DND-41 (cell line): ENCODE results near the gene RHEX.
A peak's percentile ranks its signal among the peaks of the same experiment; 100 is the strongest.

ENCODE experiments used
- ATAC-seq: fragments of 200-7000 bp; cut with Tn5 transposase; 3 replicates; pipeline ENCODE4 v1.9.1; 2021; ENCODE audit warnings: low read depth; ENCODE audit not compliant: insufficient read depth
- DNase-seq: peaks from one replicate; pipeline ENCODE4 v3.0.0-alpha.2; 2020
- H2AFZ ChIP-seq: 2 replicates; pipeline ENCODE4 v1.6.0; 2012; ENCODE audit warnings: low read depth, low read length
- H3K27ac ChIP-seq: 2 replicates; pipeline ENCODE4 v1.5.1; 2012; ENCODE audit warnings: low read length, inconsistent platforms
- H3K27me3 ChIP-seq: fragments of 200-600 bp; sonication (generic); 2 replicates; pipeline ENCODE4 v1.6.0; 2012; ENCODE audit warnings: low read length, mild to moderate bottlenecking, inconsistent platforms; ENCODE audit not compliant: insufficient read depth, poor library complexity
- H3K36me3 ChIP-seq: 2 replicates; pipeline ENCODE4 v1.5.1; 2012; ENCODE audit warnings: low read length, inconsistent platforms; ENCODE audit not compliant: insufficient read depth
- H3K4me1 ChIP-seq: 2 replicates; pipeline ENCODE4 v1.5.1; 2012; ENCODE audit warnings: mild to moderate bottlenecking, low read length; ENCODE audit not compliant: insufficient read depth
- H3K4me2 ChIP-seq: 2 replicates; pipeline ENCODE4 v1.6.0; 2012; ENCODE audit warnings: mild to moderate bottlenecking, moderate library complexity, low read length, inconsistent platforms; ENCODE audit not compliant: insufficient read depth
- H3K4me3 ChIP-seq, 2 experiments: fragments of 200-600 bp in 1 of 2; shearing (Covaris generic) in 1 of 2; 2 replicates each; pipeline ENCODE4 v1.5.1; 2012 to 2016; ENCODE audit warnings: inconsistent platforms in 2 of 2, low read length in 2 of 2, mild to moderate bottlenecking in 2 of 2, low read depth in 1 of 2, moderate library complexity in 1 of 2
- H3K79me2 ChIP-seq: 2 replicates; pipeline ENCODE4 v1.6.0; 2012; ENCODE audit warnings: low read length, inconsistent platforms; ENCODE audit not compliant: insufficient read depth
- H3K9ac ChIP-seq: 2 replicates; pipeline ENCODE4 v1.6.0; 2012; ENCODE audit warnings: low read depth, mild to moderate bottlenecking, inconsistent platforms, low read length, moderate library complexity
- H3K9me3 ChIP-seq: 2 replicates; pipeline ENCODE4 v1.5.1; 2012; ENCODE audit warnings: low read length, moderate library complexity, mild to moderate bottlenecking, inconsistent platforms; ENCODE audit not compliant: insufficient read depth, severe bottlenecking
- H4K20me1 ChIP-seq: 2 replicates; pipeline ENCODE4 v1.6.0; 2012; ENCODE audit warnings: low read length; ENCODE audit not compliant: insufficient read depth
- EZH2 ChIP-seq: IDR thresholded peaks from 3 replicates; pipeline ENCODE4 v1.6.1; 2012; ENCODE audit warnings: borderline replicate concordance, low read depth, mild to moderate bottlenecking, moderate library complexity, low read length, inconsistent platforms; ENCODE audit not compliant: severe bottlenecking
- TF ChIP-seq, protein P1 (sequence below): IDR thresholded peaks from 2 replicates; pipeline ENCODE4 v1.5.1; 2012; ENCODE audit warnings: borderline replicate concordance, low read length, moderate library complexity, mild to moderate bottlenecking; ENCODE audit not compliant: poor library complexity, severe bottlenecking; ENCODE audit errors: extremely low read depth

The RHEX gene

GRCh38 chr1:206032380-206033140 lies 20.4 kb upstream of the RHEX start:
- TF ChIP-seq, protein P1, sequence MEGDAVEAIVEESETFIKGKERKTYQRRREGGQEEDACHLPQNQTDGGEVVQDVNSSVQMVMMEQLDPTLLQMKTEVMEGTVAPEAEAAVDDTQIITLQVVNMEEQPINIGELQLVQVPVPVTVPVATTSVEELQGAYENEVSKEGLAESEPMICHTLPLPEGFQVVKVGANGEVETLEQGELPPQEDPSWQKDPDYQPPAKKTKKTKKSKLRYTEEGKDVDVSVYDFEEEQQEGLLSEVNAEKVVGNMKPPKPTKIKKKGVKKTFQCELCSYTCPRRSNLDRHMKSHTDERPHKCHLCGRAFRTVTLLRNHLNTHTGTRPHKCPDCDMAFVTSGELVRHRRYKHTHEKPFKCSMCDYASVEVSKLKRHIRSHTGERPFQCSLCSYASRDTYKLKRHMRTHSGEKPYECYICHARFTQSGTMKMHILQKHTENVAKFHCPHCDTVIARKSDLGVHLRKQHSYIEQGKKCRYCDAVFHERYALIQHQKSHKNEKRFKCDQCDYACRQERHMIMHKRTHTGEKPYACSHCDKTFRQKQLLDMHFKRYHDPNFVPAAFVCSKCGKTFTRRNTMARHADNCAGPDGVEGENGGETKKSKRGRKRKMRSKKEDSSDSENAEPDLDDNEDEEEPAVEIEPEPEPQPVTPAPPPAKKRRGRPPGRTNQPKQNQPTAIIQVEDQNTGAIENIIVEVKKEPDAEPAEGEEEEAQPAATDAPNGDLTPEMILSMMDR, result no peak
- TF ChIP-seq EZH2, result no peak
- Histone ChIP-seq H3K79me2 (no peaks in the 10 kb centered on the region), H3K27ac (no peak overlapping the region), H2AFZ (no peak overlapping the region), H3K9me3 (no peaks in the 10 kb centered on the region), H3K27me3 (peaks cover 60% of the 10 kb centered on the region), H3K36me3 (no peaks in the 10 kb centered on the region), H3K4me3 (no peak overlapping the region), H3K4me2 (no peak overlapping the region), H4K20me1 (no peaks in the 10 kb centered on the region), H3K9ac (no peak overlapping the region), H3K4me1 (no peaks in the 10 kb centered on the region)
- ATAC-seq (no peak), DNase-seq (no peak)

- no peaks in the 10 kb centered on the region for H3K9me3 ChIP-seq
- H3K4me3 ChIP-seq, result no peak overlapping the region
- H3K79me2 ChIP-seq, result no peaks in the 10 kb centered on the region
- DNase-seq (peak; percentile 18), ATAC-seq (peak; percentile 60; the same call in 2 of the 3 replicates)
- peaks cover 53% of the 10 kb centered on the region for H3K27me3 ChIP-seq
- no peak overlapping the region for H3K4me2 ChIP-seq
- H3K4me1 ChIP-seq, result no peaks in the 10 kb centered on the region
- H2AFZ ChIP-seq, result no peak overlapping the region
- TF ChIP-seq EZH2, result no peak
- H3K27ac ChIP-seq, result no peak overlapping the region
- no peak overlapping the region for H3K9ac ChIP-seq
- H3K36me3 ChIP-seq, result no peaks in the 10 kb centered on the region
- H4K20me1 ChIP-seq, result no peaks in the 10 kb centered on the region
These were observed 17.9 kb upstream of the RHEX start for GRCh38 chr1:206035027-206035426.

DNA sequence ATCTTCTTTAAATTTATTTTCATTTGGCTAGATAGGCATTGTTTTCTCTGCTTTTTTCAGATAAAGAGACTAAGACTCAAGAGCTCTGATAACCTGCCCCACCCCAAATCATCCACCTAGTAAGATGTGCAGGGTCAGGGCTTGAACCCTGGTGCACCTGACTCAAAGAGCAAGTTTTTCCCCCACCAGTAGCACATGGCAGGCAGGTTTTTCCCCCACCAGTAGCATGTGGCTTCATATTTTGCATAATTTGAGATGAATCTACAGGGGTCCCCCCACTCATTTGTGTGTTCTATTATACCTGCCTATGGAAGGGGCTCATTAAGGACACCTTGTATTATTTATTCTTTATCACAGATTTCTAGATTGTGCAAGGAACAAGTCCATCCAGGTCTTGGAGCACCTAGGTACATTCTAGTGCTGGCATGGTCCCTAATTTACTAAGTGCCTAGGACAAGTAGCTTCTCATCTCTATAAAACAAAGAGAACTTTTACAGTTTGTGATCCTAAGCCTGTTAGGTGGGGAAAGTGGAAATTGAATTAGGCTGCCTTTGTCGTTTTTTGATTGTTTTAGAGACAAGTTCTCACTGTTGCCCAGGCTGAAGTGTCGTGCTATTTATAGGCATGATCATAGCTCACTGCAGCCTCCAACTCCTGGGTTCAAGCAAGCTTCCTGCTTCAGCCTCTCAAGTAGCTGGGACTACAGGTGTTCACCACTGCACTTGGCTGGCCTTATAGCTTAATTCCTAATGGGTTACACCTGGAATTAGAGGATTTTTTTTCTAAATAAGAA lies 16.1 kb upstream of the RHEX start:
- ATAC-seq (no peak), DNase-seq (no peak)
- Histone ChIP-seq H3K9me3 (no peaks in the 10 kb centered on the region), H3K79me2 (no peaks in the 10 kb centered on the region), H3K4me3 (no peak overlapping the region), H3K4me1 (no peaks in the 10 kb centered on the region), H3K36me3 (no peaks in the 10 kb centered on the region), H2AFZ (no peak overlapping the region), H3K27ac (no peak overlapping the region), H3K27me3 (peaks cover 45% of the 10 kb centered on the region), H3K4me2 (no peak overlapping the region), H4K20me1 (no peaks in the 10 kb centered on the region), H3K9ac (no peak overlapping the region)
- TF ChIP-seq EZH2, result no peak
- TF ChIP-seq, protein P1, result no peak

GRCh38 chr1:206037581-206037980 lies 15.4 kb upstream of the RHEX start:
- no peaks in the 10 kb centered on the region for H3K4me1 ChIP-seq
- peaks cover 45% of the 10 kb centered on the region for H3K27me3 ChIP-seq
- ATAC-seq (no peak), DNase-seq (no peak)
- H3K9ac ChIP-seq, result no peak overlapping the region
- no peaks in the 10 kb centered on the region for H3K9me3 ChIP-seq
- no peak overlapping the region for H2AFZ ChIP-seq
- TF ChIP-seq, protein P1, result no peak
- no peak for TF ChIP-seq EZH2
- no peaks in the 10 kb centered on the region for H4K20me1 ChIP-seq
- H3K36me3 ChIP-seq, result no peaks in the 10 kb centered on the region
- no peak overlapping the region for H3K4me3 ChIP-seq
- no peak overlapping the region for H3K27ac ChIP-seq
- H3K79me2 ChIP-seq, result no peaks in the 10 kb centered on the region
- no peak overlapping the region for H3K4me2 ChIP-seq
